LNCAP (cell line): Measurements from ENCODE around the gene MCRS1.

ENCODE experiments used
- CTCF ChIP-seq: fragments of 450-650 bp; IDR thresholded peaks from 2 replicates; pipeline ENCODE4 v1.5.1; 2017; ENCODE audit warnings: mild to moderate bottlenecking

Gene MCRS1

GRCh38 chr12:49563951-49564685 is 3.8 kb downstream of the MCRS1 start:
- no peak for TF ChIP-seq CTCF

DNA sequence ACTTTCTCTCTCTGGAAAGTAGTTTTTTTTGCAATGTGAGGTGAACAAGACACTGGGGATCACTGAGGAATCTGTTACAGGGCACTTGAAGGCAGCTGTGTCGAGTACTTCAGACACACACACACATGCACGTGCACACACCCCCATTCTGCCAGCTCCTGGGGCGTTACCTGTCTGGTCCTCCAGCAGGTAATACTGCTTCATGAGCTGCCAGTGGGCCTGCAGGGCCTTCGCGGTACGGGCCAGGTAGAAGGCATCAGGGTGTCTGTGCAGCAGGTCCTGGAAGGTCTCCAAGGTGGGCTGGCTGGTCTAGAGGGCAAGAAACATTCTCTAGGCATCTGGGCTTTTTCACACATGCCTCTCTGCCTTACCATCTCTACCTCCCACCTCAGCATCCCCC is 5.1 kb downstream of the MCRS1 start:
- no peak for TF ChIP-seq CTCF

DNA sequence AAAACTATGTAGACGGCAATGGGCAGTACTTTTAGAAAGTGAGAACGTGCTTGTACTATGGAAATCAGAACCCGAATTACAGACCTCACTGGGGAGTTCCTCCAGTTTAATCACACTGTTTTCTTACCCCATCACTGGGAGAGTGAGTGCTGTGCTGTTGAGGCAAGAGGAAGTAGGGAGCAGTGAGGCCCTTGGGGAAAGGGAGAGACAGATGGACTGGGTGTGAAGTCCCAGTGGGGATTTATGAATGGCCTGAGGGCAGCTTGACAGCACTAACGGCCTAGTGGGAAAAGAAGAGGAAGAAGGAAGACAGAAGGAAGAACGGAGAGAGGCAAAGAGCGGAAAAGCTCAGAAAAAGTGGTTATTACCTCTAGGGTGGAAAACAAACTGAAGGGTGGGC is 5.7 kb downstream of the MCRS1 start:
- no peak for TF ChIP-seq CTCF

GRCh38 chr12:49560695-49561094 is 7.2 kb downstream of the MCRS1 start:
- no peak for TF ChIP-seq CTCF

DNA sequence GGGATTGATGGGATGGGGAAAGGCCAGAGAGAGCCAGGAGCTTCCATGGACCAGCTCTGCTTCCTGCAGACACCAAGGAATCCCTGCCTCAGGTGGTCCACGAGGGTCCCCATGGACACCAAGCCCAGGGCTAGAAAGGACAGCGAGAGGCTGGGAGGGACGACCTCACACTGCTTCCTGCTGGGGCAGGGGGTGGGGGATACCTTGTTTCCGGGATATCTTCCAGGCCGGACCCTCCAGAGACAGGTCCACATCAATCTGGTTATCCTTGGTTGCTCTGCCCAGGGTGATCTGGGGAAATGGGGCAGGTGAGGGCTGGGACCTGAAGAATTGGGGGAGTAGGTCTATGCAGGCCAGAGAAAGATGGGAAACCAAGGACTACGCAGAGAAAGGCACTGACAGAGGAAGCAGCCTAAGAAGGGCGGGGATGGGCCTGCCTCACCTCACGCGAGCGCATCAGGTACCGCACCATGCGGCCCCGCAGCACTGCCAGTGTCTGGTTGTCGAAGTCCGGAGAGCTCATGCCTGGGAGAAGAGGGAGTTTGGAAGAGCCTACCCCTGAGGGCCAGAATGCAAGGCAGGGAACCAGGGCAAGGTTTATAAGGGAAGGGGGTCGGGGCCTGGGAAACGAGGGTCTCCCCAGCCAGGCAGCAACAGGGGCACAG is 8.8 kb downstream of the MCRS1 start:
- TF ChIP-seq CTCF = no peak

DNA sequence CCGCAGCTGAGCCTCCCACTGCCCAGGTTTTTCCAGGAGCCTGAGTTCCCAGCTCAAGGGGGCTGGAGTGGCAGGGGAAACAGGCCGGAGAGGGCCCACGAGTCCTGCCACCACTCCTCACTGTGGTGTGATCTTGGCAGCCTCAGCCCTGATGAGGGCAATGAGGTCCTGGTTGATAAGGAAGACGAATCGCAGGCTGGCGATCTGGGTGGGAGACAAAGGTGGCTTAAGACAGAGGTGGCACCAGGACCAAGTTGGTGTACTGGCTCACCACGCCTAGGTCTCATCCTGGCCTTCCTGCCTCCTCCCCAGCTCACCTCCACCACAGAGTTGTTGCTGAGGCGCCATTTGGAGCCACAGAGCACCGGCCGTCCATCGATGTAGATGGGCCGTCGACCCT is 9.4 kb downstream of the MCRS1 start:
- no peak for TF ChIP-seq CTCF

DNA sequence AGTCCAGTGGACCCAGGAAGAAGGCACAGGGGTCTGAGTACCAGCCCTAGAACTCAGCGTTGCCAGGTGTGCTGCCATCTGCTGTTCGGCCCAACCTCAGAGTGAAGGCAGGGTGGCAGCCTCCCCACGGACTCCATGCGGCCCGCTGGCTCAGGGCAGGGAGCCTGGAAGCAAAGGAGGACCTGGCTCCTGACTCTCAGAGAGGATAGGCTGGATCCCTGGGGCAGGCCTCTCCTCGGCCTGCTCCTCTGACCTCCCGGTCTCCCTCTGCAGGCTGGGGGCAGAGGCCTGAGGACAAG is 10.1 kb downstream of the MCRS1 start:
- TF ChIP-seq CTCF = peak; percentile 4; the same call in 1 of the 2 replicates
